Measurements from ENCODE around the gene ZNF557. TPM values are rescaled to one million over a fixed set of nuclear protein-coding genes. Genes with fewer than 3 reads are reported as not detected.

Gene ZNF557
- total and polyA plus RNA-seq, 2 donors, result 2.4 to 20.8 TPM

- under 1% methylated on average over 78 of the region's 78 CpGs for WGBS
- peak; percentile 91 for DNase-seq (ENCODE audit: extremely low spot score)
- Histone ChIP-seq H3K36me3 (ENCODE audit: insufficient read depth) (no peaks in the 10 kb centered on the region), H3K27ac (ENCODE audit: low read depth) (peak overlapping the region; percentile 95), H3K4me1 (ENCODE audit: insufficient read depth) (no peaks in the 10 kb centered on the region), H3K4me3 (ENCODE audit: low read depth, low read length) (peak overlapping the region; percentile 45)
Measured at GRCh38 chr19:7098701-7099596, 29.4 kb downstream of the ZNF557 start.

DNA sequence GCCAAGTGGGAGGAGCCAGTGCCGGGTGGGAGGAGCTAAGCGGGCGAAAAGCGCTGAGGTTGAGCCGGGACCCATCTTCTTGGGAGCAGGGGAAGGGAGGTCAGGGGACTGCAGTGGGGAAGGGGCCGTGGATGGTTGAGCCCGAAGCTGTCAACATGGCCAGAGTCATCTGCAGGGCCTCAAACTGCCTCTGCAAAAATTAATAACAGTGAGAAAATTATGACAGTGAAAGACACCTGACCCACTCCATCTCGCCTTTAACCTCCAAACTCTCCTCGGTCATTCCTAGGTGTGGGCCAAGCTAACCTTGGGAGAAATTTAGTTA, 30.1 kb downstream of the ZNF557 start:
- H3K4me1 ChIP-seq (ENCODE audit: insufficient read depth), result no peaks in the 10 kb centered on the region
- WGBS, result 10% methylated on average over 9 of the region's 9 CpGs
- peak overlapping the region; percentile 86 for H3K27ac ChIP-seq (ENCODE audit: low read depth)
- no peaks in the 10 kb centered on the region for H3K36me3 ChIP-seq (ENCODE audit: insufficient read depth)
- no peak for DNase-seq (ENCODE audit: extremely low spot score)
- H3K4me3 ChIP-seq (ENCODE audit: low read depth, low read length), result peak overlapping the region; percentile 45

DNA sequence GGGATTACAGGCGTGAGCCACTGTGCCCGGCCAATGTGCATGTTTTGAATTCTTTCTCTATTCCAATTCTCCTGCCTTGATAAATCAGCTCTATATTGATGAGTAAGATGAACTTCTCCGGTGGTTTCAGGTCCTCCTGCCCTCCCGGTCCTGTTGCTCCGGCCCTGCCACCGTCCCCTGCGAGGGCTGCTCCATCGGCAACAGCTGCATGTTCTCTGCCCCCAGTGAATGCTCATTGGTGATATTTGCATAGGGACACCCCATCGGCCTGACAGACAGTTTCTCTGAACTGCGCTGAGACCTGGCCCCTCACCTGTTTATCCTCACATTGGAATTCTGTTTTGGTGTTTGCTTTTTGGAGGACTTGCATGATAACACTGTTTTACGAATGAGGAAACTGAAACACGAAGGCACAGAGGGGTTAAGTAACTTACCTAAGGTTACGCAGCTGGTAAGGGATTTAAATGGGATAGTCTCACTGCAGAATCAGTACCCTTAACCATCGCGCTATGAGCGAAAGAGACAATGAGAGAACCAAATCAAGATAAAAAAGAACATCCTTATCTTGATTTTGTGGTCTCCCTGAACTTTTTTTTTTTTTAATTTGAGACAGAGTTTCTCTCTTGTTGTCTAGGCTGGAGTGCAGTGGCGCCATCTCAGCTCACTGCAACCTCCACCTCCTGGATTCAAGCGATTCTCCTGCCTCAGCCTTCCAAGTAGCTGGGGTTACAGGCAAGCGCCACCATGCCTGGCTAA, 32.2 kb downstream of the ZNF557 start:
- no peaks in the 10 kb centered on the region for H3K36me3 ChIP-seq (ENCODE audit: insufficient read depth)
- H3K27ac ChIP-seq (ENCODE audit: low read depth), result no peak overlapping the region
- no peak for DNase-seq (ENCODE audit: extremely low spot score)
- WGBS, result 66% methylated on average over 19 of the region's 19 CpGs
- H3K4me3 ChIP-seq (ENCODE audit: low read depth, low read length), result no peak overlapping the region
- H3K4me1 ChIP-seq (ENCODE audit: insufficient read depth), result no peaks in the 10 kb centered on the region

GRCh38 chr19:7104747-7105447, 35.4 kb downstream of the ZNF557 start:
- H3K4me3 ChIP-seq (ENCODE audit: low read depth, low read length), result no peak overlapping the region
- H3K36me3 ChIP-seq (ENCODE audit: insufficient read depth), result no peaks in the 10 kb centered on the region
- DNase-seq (ENCODE audit: extremely low spot score), result no peak
- H3K27ac ChIP-seq (ENCODE audit: low read depth), result no peak overlapping the region
- no peaks in the 10 kb centered on the region for H3K4me1 ChIP-seq (ENCODE audit: insufficient read depth)

DNA sequence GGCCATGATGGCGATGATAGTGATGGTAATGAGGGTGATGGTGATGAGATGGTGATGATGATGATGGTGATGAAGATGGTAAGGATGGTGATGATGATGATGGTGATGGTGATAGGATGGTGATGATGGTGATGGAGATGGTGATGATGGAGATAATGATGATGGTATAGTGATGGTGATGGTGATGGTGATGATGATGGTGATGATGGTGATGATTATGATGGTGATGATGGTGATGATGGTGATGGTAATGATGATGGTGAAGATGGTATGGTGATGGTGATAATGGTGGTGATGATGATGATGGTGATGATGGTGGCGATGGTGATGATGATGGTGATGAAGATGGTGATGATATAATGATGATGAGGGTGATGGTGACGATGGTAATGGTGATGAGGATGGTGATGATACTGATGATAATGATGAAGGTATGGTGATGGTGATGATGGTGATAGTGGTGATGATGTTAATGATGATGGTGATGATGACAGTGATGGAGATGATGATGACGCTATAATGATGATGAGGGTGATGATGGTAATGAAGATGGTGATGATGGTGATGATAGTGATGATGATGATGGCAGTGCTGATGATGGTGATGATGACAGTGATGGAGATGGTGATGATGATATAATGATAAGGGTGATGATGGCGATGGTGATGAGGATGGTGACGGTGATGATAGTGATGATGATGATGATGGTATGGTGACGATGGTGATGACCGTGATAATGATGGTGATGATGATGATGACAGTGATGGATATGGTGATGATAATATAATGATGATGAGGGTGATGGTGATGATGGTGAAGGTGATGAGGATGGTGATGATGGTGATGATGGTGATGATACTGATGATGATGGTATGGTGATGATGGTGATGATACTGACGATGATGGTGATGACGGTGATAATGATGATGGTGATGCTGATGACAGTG, 37.5 kb downstream of the ZNF557 start:
- Histone ChIP-seq H3K4me1 (ENCODE audit: insufficient read depth) (no peaks in the 10 kb centered on the region), H3K36me3 (ENCODE audit: insufficient read depth) (no peaks in the 10 kb centered on the region), H3K27ac (ENCODE audit: low read depth) (no peak overlapping the region), H3K4me3 (ENCODE audit: low read depth, low read length) (no peak overlapping the region)
- 85% methylated on average over 10 of the region's 10 CpGs for WGBS
- DNase-seq (ENCODE audit: extremely low spot score), result no peak

GRCh38 chr19:7109678-7110289, 40.3 kb downstream of the ZNF557 start:
- H3K36me3 ChIP-seq (ENCODE audit: insufficient read depth), result no peaks in the 10 kb centered on the region
- H3K4me1 ChIP-seq (ENCODE audit: insufficient read depth), result no peaks in the 10 kb centered on the region
- WGBS, result 60% methylated on average over 8 of the region's 8 CpGs
- H3K27ac ChIP-seq (ENCODE audit: low read depth), result no peak overlapping the region
- H3K4me3 ChIP-seq (ENCODE audit: low read depth, low read length), result no peak overlapping the region
- DNase-seq (ENCODE audit: extremely low spot score), result no peak

DNA sequence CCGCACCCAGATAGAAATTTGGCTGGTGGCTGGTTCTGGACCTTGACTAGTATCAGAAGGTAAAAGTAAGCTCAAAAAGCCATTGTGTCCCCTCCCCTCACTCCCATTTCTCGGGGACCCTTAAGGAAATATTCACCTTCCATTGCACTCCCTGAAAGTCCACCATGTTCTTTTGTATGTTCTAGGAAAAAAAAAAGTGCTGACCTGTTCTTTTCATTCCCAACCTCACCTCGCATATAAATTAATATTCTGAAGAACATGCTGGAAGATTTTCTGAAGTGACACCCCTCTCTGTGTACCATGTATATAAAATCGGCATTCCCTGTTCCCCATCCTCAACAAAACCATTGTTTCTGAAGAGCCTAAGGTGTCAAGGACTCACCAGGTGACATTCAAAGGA, 43.2 kb downstream of the ZNF557 start:
- 92% methylated on average over 4 of the region's 4 CpGs for WGBS
- peaks cover 4% of the 10 kb centered on the region for H3K36me3 ChIP-seq (ENCODE audit: insufficient read depth)
- DNase-seq (ENCODE audit: extremely low spot score), result no peak
- no peak overlapping the region for H3K27ac ChIP-seq (ENCODE audit: low read depth)
- no peak overlapping the region for H3K4me3 ChIP-seq (ENCODE audit: low read depth, low read length)
- no peaks in the 10 kb centered on the region for H3K4me1 ChIP-seq (ENCODE audit: insufficient read depth)

DNA sequence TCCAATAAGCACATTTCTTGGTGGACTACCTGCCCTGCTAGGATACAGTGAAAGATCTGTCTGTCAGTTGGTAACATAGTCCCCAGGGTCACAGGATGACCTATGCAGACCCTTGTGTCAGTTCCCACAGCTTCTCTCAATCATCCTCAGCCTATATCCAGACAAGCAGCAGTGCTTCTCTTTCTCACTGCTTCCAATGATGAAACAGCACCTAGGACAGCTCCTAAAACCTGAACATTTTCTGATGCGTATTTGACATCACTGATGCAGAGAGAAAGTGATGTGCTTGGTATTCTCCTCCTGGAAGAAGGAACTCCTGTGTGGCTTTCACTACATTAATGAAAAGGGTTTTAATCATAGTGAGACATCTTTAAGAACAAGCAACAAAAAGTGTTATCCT, 43.7 kb downstream of the ZNF557 start:
- no peak for DNase-seq (ENCODE audit: extremely low spot score)
- peaks cover 4% of the 10 kb centered on the region for H3K36me3 ChIP-seq (ENCODE audit: insufficient read depth)
- no peaks in the 10 kb centered on the region for H3K4me1 ChIP-seq (ENCODE audit: insufficient read depth)
- no peak overlapping the region for H3K4me3 ChIP-seq (ENCODE audit: low read depth, low read length)
- 92% methylated on average over 1 of the region's 1 CpG for WGBS
- H3K27ac ChIP-seq (ENCODE audit: low read depth), result no peak overlapping the region

DNA sequence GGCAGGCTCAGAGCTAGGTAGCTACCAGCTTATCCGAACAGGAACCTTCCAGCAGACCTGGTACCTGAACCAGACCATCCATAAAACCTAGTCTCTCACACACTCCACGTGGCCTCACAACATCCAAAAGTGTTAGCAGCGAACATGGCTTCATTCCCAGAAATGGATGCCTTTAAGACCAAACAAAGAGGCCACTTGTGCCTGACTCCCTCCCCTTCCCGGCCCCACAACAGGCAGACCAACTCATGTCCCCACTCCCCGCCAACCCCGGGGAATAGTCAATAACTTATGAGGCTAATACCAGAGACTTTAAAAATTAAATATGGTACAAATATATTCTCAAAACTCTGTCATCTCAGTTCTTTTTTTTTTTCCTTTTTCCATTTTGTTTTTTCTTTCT, 46.2 kb downstream of the ZNF557 start:
- no peaks in the 10 kb centered on the region for H3K4me1 ChIP-seq (ENCODE audit: insufficient read depth)
- H3K36me3 ChIP-seq (ENCODE audit: insufficient read depth), result peaks cover 4% of the 10 kb centered on the region
- no peak overlapping the region for H3K27ac ChIP-seq (ENCODE audit: low read depth)
- no peak overlapping the region for H3K4me3 ChIP-seq (ENCODE audit: low read depth, low read length)
- WGBS, result 78% methylated on average over 6 of the region's 6 CpGs
- DNase-seq (ENCODE audit: extremely low spot score), result no peak

DNA sequence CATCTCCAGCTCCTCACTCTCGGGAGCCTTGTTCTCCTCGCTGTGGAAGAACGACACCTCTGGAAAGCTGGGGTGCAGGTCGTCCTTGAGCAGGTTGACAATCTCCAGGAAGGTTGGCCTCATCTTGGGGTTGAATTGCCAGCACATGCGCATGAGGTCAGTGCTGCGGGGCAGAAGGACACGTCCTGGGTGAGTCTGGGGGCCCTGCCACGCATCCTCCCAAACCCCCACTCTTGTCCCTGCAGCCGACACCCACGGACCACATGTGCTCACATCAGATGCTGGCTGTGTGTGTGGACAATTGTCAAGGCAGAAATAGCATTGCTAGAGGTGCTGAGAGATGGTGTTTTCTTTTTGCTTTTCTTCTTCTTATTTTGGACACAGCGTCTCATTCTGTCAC, 47.7 kb downstream of the ZNF557 start:
- Histone ChIP-seq H3K4me1 (ENCODE audit: insufficient read depth) (no peaks in the 10 kb centered on the region), H3K27ac (ENCODE audit: low read depth) (no peak overlapping the region), H3K36me3 (ENCODE audit: insufficient read depth) (peaks cover 4% of the 10 kb centered on the region), H3K4me3 (ENCODE audit: low read depth, low read length) (no peak overlapping the region)
- DNase-seq (ENCODE audit: extremely low spot score), result no peak
- 94% methylated on average over 11 of the region's 11 CpGs for WGBS

DNA sequence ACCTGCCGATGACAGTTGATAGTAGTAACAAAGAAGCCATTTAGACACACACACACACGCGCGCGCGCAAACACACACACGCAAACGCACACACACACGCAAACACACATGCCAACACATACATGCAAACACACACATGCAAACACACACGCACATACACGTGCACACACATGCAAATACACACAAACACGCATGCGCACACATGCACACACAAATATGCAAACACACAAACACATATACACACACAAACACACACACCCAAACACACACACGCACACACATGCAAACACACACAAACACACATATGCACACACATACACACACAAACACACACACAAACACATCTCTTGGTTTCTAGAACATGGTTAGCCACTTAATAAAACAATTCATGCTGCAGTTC, 50.1 kb downstream of the ZNF557 start:
- H3K36me3 ChIP-seq (ENCODE audit: insufficient read depth), result peaks cover 4% of the 10 kb centered on the region
- H3K27ac ChIP-seq (ENCODE audit: low read depth), result no peak overlapping the region
- H3K4me1 ChIP-seq (ENCODE audit: insufficient read depth), result no peaks in the 10 kb centered on the region
- no peak for DNase-seq (ENCODE audit: extremely low spot score)
- no peak overlapping the region for H3K4me3 ChIP-seq (ENCODE audit: low read depth, low read length)
- WGBS, result 95% methylated on average over 14 of the region's 14 CpGs

GRCh38 chr19:7120499-7120898, 51.0 kb downstream of the ZNF557 start:
- no peak overlapping the region for H3K27ac ChIP-seq (ENCODE audit: low read depth)
- H3K4me3 ChIP-seq (ENCODE audit: low read depth, low read length), result no peak overlapping the region
- WGBS, result 95% methylated on average over 10 of the region's 10 CpGs
- H3K36me3 ChIP-seq (ENCODE audit: insufficient read depth), result peaks cover 4% of the 10 kb centered on the region
- no peaks in the 10 kb centered on the region for H3K4me1 ChIP-seq (ENCODE audit: insufficient read depth)
- DNase-seq (ENCODE audit: extremely low spot score), result no peak

DNA sequence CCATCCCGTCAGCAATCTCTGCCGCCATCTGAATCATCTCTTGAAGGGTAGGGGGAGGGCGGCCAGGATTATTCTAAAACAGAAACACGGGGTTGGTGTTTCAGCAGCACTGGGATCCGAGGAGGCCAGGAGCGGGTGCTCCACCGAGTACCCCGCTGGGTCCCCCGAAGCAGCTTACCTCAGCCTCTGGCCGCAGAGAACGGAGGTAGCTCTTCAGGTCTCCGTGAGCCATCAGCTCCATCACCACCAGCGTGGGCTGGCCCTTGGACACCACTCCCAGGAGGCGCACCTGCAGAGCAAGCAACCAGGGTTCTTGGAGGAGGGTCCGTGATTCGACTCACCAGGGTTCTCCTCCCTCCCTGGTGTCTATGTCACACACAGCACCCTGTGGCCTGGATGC, 53.2 kb downstream of the ZNF557 start:
- DNase-seq (ENCODE audit: extremely low spot score), result no peak
- no peak overlapping the region for H3K4me3 ChIP-seq (ENCODE audit: low read depth, low read length)
- no peaks in the 10 kb centered on the region for H3K4me1 ChIP-seq (ENCODE audit: insufficient read depth)
- H3K27ac ChIP-seq (ENCODE audit: low read depth), result no peak overlapping the region
- peaks cover 9% of the 10 kb centered on the region for H3K36me3 ChIP-seq (ENCODE audit: insufficient read depth)
- WGBS, result 96% methylated on average over 16 of the region's 16 CpGs
